HepG2 (cell line): ENCODE measurements around the gene POU3F1. TPM values are rescaled to one million over a fixed set of nuclear protein-coding genes. Genes with fewer than 3 reads are reported as not detected.
A peak's percentile ranks its signal among the peaks of the same experiment; 100 is the strongest.

Experiments
- ATAC-seq: fragments of 200-7000 bp; cut with Tn5 transposase; 3 replicates; pipeline ENCODE4 v1.9.1; 2020; ENCODE audit warnings: mild to moderate bottlenecking, moderate library complexity
- BruUV-seq: library from RNA; stranded (reverse); fragments of 400-500 nt; replicated peaks from 2 replicates; lab custom pipeline; 2021; lab: Mats Ljungman, UMichigan
- CTCF ChIA-PET: fragments of 300-600 bp; formaldehyde crosslinking; extraction: SDS; loops from one replicate; lab custom pipeline; 2021; ENCODE audit warnings: low total read pairs, inconsistent platforms, low intra/inter-chr PET ratio; lab: Yijun Ruan, JAX
- POLR2A ChIA-PET: fragments of 350-600 bp; sonication (Branson Sonifier 250); formaldehyde crosslinking; loops from one replicate; lab custom pipeline; 2020; ENCODE audit warnings: antibody characterized with exemption, inconsistent platforms; lab: Yijun Ruan, JAX
- DNase-seq: peaks from one replicate; pipeline ENCODE4 v3.0.0-alpha.2; 2015; ENCODE audit warnings: low spot score
- FAIRE-seq: peaks from 3 replicates; lab custom pipeline; 2011; peaks lifted over from hg19 to GRCh38; lab: Jason Lieb, UNC
- H2AFZ ChIP-seq: one replicate; pipeline ENCODE4 v1.6.1; 2011; ENCODE audit warnings: low read length, inconsistent platforms
- H3K27ac ChIP-seq: fragments of 300-600 bp; 3 replicates; pipeline ENCODE4 v1.8.0; 2011; ENCODE audit warnings: mixed run types, mild to moderate bottlenecking, mixed read lengths, low read length, inconsistent platforms; ENCODE audit not compliant: insufficient read depth; ENCODE audit errors: extremely low read length
- H3K27me3 ChIP-seq, 2 experiments: fragments of 200-600 bp in 1 of 2; 2 replicates in 1 of 2; 3 replicates in 1 of 2; pipeline versions ENCODE4 v1.6.0 to v1.8.0; 2011; ENCODE audit warnings: low read length in 2 of 2, mild to moderate bottlenecking in 2 of 2, moderate library complexity in 2 of 2, inconsistent platforms in 1 of 2; ENCODE audit not compliant: insufficient read depth in 2 of 2, control insufficient read depth in 1 of 2
- H3K36me3 ChIP-seq, 2 experiments: fragments of 200-600 bp in 1 of 2; replicated peaks in 1 of 2; 2 replicates in 1 of 2; 3 replicates in 1 of 2; pipeline versions ENCODE4 v1.5.1 to v1.8.0; 2011; ENCODE audit warnings: low read length in 2 of 2, inconsistent platforms in 1 of 2; ENCODE audit not compliant: insufficient read depth in 2 of 2, control insufficient read depth in 1 of 2
- H3K4me1 ChIP-seq: 2 replicates; pipeline ENCODE4 v1.5.1; 2012; ENCODE audit warnings: low read length, inconsistent platforms; ENCODE audit not compliant: insufficient read depth
- H3K4me2 ChIP-seq: 2 replicates; pipeline ENCODE4 v1.6.0; 2011; ENCODE audit warnings: low read depth, low read length, inconsistent platforms
- H3K4me3 ChIP-seq, 3 experiments: fragments of 200-600 bp in 1 of 3; sonication (generic), shearing (Covaris generic) in 1 of 3; replicated peaks in 1 of 3; 2 replicates each; pipeline ENCODE4 v1.5.1; 2011 to 2016; ENCODE audit warnings: low read length in 3 of 3, inconsistent platforms in 2 of 3, low read depth in 2 of 3, mild to moderate bottlenecking in 2 of 3, control low read depth in 1 of 3, mixed read lengths in 1 of 3; ENCODE audit not compliant: insufficient read depth in 1 of 3
- H3K79me2 ChIP-seq: one replicate; pipeline ENCODE4 v1.6.1; 2011; ENCODE audit warnings: low read length, inconsistent platforms; ENCODE audit not compliant: insufficient read depth
- H3K9ac ChIP-seq: 2 replicates; pipeline ENCODE4 v1.6.0; 2011; ENCODE audit warnings: mild to moderate bottlenecking, low read depth, low read length, inconsistent platforms; ENCODE audit not compliant: insufficient read depth
- H3K9me3 ChIP-seq: 2 replicates; pipeline ENCODE4 v1.5.1; 2012; ENCODE audit warnings: mild to moderate bottlenecking, low read length
- H4K20me1 ChIP-seq: 2 replicates; pipeline ENCODE4 v1.6.0; 2011; ENCODE audit warnings: inconsistent platforms, mild to moderate bottlenecking, low read length, moderate library complexity; ENCODE audit not compliant: insufficient read depth
- BRCA1 ChIP-seq: sonication (generic); formaldehyde crosslinking; IDR thresholded peaks from 2 replicates; pipeline ENCODE4 v1.4.0; 2020; ENCODE audit warnings: missing genetic modification reagents
- KIAA2018 ChIP-seq: sonication (generic); formaldehyde crosslinking; IDR thresholded peaks from 2 replicates; pipeline ENCODE4 v1.5.0; 2020; ENCODE audit warnings: mild to moderate bottlenecking, missing genetic modification reagents, borderline replicate concordance
- NFKBIZ ChIP-seq: IDR thresholded peaks from 2 replicates; pipeline ENCODE4 v1.6.1; 2018; ENCODE audit warnings: missing genetic modification reagents, missing compliant biosample characterization
- PITX1 ChIP-seq: sonication (generic); formaldehyde crosslinking; IDR thresholded peaks from 2 replicates; pipeline ENCODE4 v1.5.1; 2020; ENCODE audit warnings: mild to moderate bottlenecking, missing genetic modification reagents
- RNF219 ChIP-seq: sonication (generic); formaldehyde crosslinking; IDR thresholded peaks from 2 replicates; pipeline ENCODE4 v1.5.0; 2020; ENCODE audit warnings: mild to moderate bottlenecking, missing genetic modification reagents
- SKI ChIP-seq: fragments of 450-650 bp; IDR thresholded peaks from one replicate; pipeline ENCODE4 v1.6.1; 2018; ENCODE audit warnings: mild to moderate bottlenecking; ENCODE audit not compliant: partially characterized antibody
- WGBS: methylation state at CpG from one replicate; pipeline ENCODE4 v1.1.6; 2017; ENCODE audit warnings: low lambda C conversion rate; 5-methylcytosine and 5-hydroxymethylcytosine counted together
- in situ Hi-C: cut with HindIII; loops from 2 replicates; pipeline ENCODE4 v1.10.0; 2017; ENCODE audit warnings: low pct_unique_long_range_greater_than_20kb; ENCODE audit not compliant: extremely low pct_ligation_motif_present
- intact Hi-C: fragments of 100-400 bp; cut with micrococcal nuclease; formaldehyde crosslinking; loops from one replicate; pipeline ENCODE4 v1.10.0; 2022; ENCODE audit not compliant: unreplicated experiment
- polyA plus RNA-seq, 8 experiments: library from polyadenylated mRNA; depleted of rRNA in 3 of 8; stranded (reverse) in 7 of 8; unstranded in 1 of 8; fragments of >200 nt; fragmentation: Illumina TruSeq in 4 of 8; extraction: Trizol in 4 of 8; gene quantifications; 2 replicates each; pipeline versions ENCODE4 v1.2.1 to v1.2.3, GENCODE V29; 2011 to 2016; ENCODE audit warnings: low read depth in 4 of 8, missing spikeins in 1 of 8, mixed read lengths in 1 of 8; ENCODE audit not compliant: insufficient read depth in 1 of 8
- total RNA-seq, 5 experiments: library from RNA; depleted of rRNA; stranded (reverse); fragments of >200 nt; fragmentation: Illumina TruSeq; extraction: Trizol; gene quantifications; 2 replicates each; pipeline ENCODE4 v1.2.3, GENCODE V29; 2016; ENCODE audit warnings: low read depth in 1 of 5
- TF ChIP-seq, protein P1 (sequence below): sonication (generic); formaldehyde crosslinking; IDR thresholded peaks from 2 replicates; pipeline ENCODE4 v1.8.0; 2022; ENCODE audit warnings: mild to moderate bottlenecking, missing genetic modification reagents, moderate library complexity
- TF ChIP-seq, protein P2 (sequence below): IDR thresholded peaks from 2 replicates; pipeline ENCODE4 v1.6.1; 2016; ENCODE audit warnings: low read depth, control low read depth

Gene POU3F1
- total and polyA plus RNA-seq, 2 of the 13 experiments (the other 11 are each of a cell fraction or from before 2014, with no cell fraction given) = not detected

DNA sequence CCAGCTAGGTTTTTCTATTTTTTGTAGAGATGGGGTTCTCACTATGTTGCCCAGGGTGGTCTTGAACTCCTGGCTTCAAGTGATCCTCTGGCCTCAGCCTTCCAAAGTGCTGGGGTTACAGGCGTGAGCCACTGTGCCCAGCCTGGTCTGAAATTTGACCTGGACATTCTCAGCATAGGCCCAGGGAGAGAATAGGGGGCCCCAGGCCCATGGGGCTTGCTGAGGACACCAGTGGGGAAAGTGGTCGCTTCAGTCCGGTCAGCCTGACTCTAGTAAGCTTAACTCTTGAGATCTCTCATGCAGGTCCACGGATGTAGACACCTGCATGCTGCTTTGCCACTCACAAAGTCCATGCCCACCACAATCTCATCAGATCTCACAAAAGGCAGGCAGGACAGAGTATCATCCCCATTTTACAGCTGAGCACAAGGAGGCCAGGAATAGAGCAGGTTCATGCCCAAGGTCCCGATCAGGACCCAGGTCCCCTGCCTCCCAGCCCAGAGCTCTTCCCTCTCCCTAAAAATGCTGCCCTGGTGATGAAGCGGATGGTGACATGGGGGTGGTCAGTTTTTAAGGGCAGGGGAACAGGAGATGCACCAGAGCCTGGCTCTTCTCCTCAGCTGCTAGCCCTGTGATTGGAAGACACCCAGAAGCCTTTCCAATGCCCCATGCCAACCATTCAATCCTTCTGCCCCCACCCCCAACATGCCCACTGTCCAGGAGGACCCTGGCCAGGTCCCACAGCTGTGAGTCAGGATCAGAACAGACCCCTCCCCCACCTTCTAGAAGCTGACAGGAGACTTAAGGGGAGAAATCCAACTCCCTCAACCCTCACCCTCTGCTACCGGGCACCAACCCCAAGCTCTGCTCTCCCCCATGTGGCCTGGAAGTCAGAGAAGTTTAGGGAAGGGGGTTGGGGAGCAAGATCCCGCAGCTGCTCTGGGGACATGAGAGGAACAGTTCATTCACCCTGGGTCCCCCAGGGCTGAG is 43.0 kb downstream of the POU3F1 start:
- ATAC-seq (no peak), DNase-seq (no peak), FAIRE-seq (no peak)
- POLR2A ChIA-PET = interaction anchor here (1.4 kb wide), 1 partner anchor 10 kb away, joined by 10 read pairs; the partner anchor contains the start of gene UTP11
- intact Hi-C loops = no loop called here
- no TSS peak for BruUV-seq
- Histone ChIP-seq H3K27ac (no peak overlapping the region), H2AFZ (no peak overlapping the region), H3K4me3 (peak overlapping the region; percentile 56 to 93 (median 87)), H3K36me3 (peaks cover under 1 to 5% of the 10 kb centered on the region in 2 experiments; a peak in 4 of 5 replicates), H3K27me3 (no peaks in the 10 kb centered on the region; a peak in 1 of 5 replicates), H3K79me2 (peaks cover 20% of the 10 kb centered on the region), H3K4me2 (peak overlapping the region; percentile 93), H3K9ac (peak overlapping the region; percentile 85), H3K4me1 (peaks cover 66% of the 10 kb centered on the region), H3K9me3 (no peaks in the 10 kb centered on the region), H4K20me1 (no peaks in the 10 kb centered on the region)
- WGBS = 68% methylated on average over 6 of the region's 8 CpGs
- in situ Hi-C loops = no loop called here
- CTCF ChIA-PET = interaction anchor here (1.1 kb wide), 1 partner anchor 14 kb away, joined by 3 read pairs; the partner anchor contains the start of gene SF3A3
- TF ChIP-seq PITX1 (0 out of 2 replicates have a peak, but pooled peaks have one; percentile 8), RNF219 (CRISPR knock-in tag) (no peak), KIAA2018 (CRISPR knock-in tag) (no peak), BRCA1 (CRISPR knock-in tag) (no peak), NFKBIZ (CRISPR knock-in tag) (no peak), SKI (no peak)
- TF ChIP-seq, protein P1, sequence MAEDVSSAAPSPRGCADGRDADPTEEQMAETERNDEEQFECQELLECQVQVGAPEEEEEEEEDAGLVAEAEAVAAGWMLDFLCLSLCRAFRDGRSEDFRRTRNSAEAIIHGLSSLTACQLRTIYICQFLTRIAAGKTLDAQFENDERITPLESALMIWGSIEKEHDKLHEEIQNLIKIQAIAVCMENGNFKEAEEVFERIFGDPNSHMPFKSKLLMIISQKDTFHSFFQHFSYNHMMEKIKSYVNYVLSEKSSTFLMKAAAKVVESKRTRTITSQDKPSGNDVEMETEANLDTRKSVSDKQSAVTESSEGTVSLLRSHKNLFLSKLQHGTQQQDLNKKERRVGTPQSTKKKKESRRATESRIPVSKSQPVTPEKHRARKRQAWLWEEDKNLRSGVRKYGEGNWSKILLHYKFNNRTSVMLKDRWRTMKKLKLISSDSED (CRISPR knock-in tag) = no peak
- TF ChIP-seq, protein P2, sequence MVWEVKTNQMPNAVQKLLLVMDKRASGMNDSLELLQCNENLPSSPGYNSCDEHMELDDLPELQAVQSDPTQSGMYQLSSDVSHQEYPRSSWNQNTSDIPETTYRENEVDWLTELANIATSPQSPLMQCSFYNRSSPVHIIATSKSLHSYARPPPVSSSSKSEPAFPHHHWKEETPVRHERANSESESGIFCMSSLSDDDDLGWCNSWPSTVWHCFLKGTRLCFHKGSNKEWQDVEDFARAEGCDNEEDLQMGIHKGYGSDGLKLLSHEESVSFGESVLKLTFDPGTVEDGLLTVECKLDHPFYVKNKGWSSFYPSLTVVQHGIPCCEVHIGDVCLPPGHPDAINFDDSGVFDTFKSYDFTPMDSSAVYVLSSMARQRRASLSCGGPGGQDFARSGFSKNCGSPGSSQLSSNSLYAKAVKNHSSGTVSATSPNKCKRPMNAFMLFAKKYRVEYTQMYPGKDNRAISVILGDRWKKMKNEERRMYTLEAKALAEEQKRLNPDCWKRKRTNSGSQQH (CRISPR knock-in tag) = no peak
